Lower leg skin (tissue), 3 donors: ENCODE results near the gene FUNDC2.

Experiments used
- POLR2A ChIP-seq, 2 donors: fragments of 450-650 bp; IDR thresholded peaks; one replicate each; pipeline ENCODE4 v1.6.1; 2016 to 2017; ENCODE audit warnings: antibody characterized with exemption in 2 of 2, mild to moderate bottlenecking in 1 of 2, moderate library complexity in 1 of 2
- TF ChIP-seq, protein P1 (sequence below), 3 donors: fragments of 450-650 bp; IDR thresholded peaks; one replicate each; pipeline ENCODE4 v1.5.1; 2016; ENCODE audit warnings: antibody characterized with exemption in 3 of 3, mild to moderate bottlenecking in 3 of 3, moderate library complexity in 2 of 3

DNA sequence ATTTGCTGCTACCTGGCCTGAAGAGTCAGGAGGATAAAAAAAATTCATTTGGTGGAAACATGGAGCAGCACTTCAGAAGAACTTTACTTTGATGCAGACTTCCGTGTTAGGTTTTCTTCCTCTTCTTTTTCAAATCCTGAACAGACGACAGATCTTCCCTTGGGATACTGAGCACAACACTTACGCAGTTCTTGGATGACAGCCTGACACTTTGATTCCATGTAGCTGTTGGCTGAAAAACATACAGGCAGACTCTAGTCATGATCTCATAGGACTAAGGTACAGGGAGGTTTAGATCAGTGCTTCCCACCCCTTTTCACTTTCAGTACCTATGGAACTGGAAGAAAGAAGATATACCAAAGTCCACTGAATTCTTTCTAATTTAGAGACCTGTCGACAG, 35.1 kb downstream of the FUNDC2 start:
- TF ChIP-seq, protein P1, sequence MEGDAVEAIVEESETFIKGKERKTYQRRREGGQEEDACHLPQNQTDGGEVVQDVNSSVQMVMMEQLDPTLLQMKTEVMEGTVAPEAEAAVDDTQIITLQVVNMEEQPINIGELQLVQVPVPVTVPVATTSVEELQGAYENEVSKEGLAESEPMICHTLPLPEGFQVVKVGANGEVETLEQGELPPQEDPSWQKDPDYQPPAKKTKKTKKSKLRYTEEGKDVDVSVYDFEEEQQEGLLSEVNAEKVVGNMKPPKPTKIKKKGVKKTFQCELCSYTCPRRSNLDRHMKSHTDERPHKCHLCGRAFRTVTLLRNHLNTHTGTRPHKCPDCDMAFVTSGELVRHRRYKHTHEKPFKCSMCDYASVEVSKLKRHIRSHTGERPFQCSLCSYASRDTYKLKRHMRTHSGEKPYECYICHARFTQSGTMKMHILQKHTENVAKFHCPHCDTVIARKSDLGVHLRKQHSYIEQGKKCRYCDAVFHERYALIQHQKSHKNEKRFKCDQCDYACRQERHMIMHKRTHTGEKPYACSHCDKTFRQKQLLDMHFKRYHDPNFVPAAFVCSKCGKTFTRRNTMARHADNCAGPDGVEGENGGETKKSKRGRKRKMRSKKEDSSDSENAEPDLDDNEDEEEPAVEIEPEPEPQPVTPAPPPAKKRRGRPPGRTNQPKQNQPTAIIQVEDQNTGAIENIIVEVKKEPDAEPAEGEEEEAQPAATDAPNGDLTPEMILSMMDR (IDR thresholded peaks at IDR 0.05), result no peak
- no peak for TF ChIP-seq POLR2A (IDR thresholded peaks at IDR 0.05)
